ENCODE measurements around the gene PGAP2. TPM values are rescaled to one million over a fixed set of nuclear protein-coding genes. Genes with fewer than 3 reads are reported as not detected.

Gene PGAP2
- total and polyA plus RNA-seq, 2 of the 4 experiments (the other 2 are of a cell fraction) = 10.6 to 31.3 TPM

DNA sequence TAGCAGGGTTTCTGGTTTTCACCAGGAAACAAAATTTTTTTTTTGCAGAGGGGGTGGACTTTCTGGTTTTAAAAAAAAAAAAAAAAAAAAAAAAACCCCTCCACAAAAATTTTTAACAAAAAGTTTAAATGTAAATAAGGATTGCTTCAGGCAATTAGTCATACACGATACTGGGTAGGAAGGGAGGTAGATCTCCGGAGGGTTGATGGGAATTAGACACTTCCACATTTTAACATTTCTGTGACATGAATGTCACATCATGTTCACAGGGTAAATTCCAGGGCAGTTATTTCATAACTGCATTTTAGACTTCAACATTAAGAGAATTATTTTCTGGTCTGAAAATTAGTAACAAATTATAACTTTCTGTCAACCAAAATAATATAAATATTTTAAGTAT lies 26.9 kb upstream of the PGAP2 start:
- Histone ChIP-seq H3K18ac (ENCODE audit: low read depth, low read length) (no peak overlapping the region), H3K23ac (ENCODE audit: low read depth, low read length) (no peak overlapping the region), H3K79me1 (ENCODE audit: low read depth in 1 of 2, low read length in 2 of 2) (peaks cover 15 to 38% of the 10 kb centered on the region in 2 experiments), H2AK9ac (replicated peaks; ENCODE audit: low read depth, low read length, poor library complexity) (no peak overlapping the region), H3K56ac (ENCODE audit: extremely low read depth, insufficient read depth, low read length) (no peak overlapping the region), H2BK15ac (ENCODE audit: low read depth, low read length) (no peak overlapping the region), H4K5ac (ENCODE audit: low read depth, low read length) (no peak overlapping the region), H3K4me1 (ENCODE audit: control insufficient read depth, insufficient read depth, low read length) (peaks cover 11% of the 10 kb centered on the region), H2BK5ac (ENCODE audit: low read depth, low read length, poor library complexity, severe bottlenecking) (peak overlapping the region; percentile 2), H3K4me2 (ENCODE audit: low read depth, low read length) (no peak overlapping the region; the same call in 1 of the 2 replicates), H4K91ac (ENCODE audit: insufficient read depth, low read depth, low read length) (no peak overlapping the region), H3K4me3 (ENCODE audit: insufficient read depth, low read depth, low read length) (no peak overlapping the region), H4K8ac (ENCODE audit: low read depth in 2 of 2, low read length in 2 of 2) (no peak overlapping the region), H3K14ac (replicated peaks; ENCODE audit: low read depth, low read length) (no peak overlapping the region), H3K9me3 (ENCODE audit: control insufficient read depth, insufficient read depth, low read length) (no peaks in the 10 kb centered on the region), H3K27me3 (ENCODE audit: control insufficient read depth, insufficient read depth, low read length) (no peaks in the 10 kb centered on the region), H2BK120ac (ENCODE audit: low read depth, low read length) (no peak overlapping the region), H2AFZ (replicated peaks; ENCODE audit: low read length, poor library complexity) (no peak overlapping the region), H3K36me3 (ENCODE audit: control insufficient read depth, insufficient read depth, low read length) (peaks cover 28% of the 10 kb centered on the region), H3K9me1 (ENCODE audit: insufficient read depth, low read length) (no peaks in the 10 kb centered on the region; the same call in 1 of the 2 replicates), H4K20me1 (ENCODE audit: insufficient read depth, low read length) (peaks cover 47% of the 10 kb centered on the region), H3K27ac (ENCODE audit: insufficient read depth, low read length) (no peak overlapping the region), H2BK20ac (ENCODE audit: low read depth, low read length) (no peak overlapping the region), H3K4ac (ENCODE audit: low read depth, low read length) (no peak overlapping the region), H2AK5ac (ENCODE audit: low read depth, low read length) (no peak overlapping the region), H3K9ac (ENCODE audit: low read depth, low read length) (no peak overlapping the region)
- TF ChIP-seq FOS (IDR thresholded peaks at IDR 0.05; ENCODE audit: low read depth, low read length) (0 out of 2 replicates have a peak, but pooled peaks have one; percentile 7), RAD21 (IDR thresholded peaks at IDR 0.05; ENCODE audit: low read length) (no peak), CEBPB (IDR thresholded peaks at IDR 0.05; ENCODE audit: low read depth, low read length) (peak; percentile 70)
- WGBS, 2 experiments (ENCODE audit: extremely low coverage in 2 of 2, insufficient read length in 1 of 2) = no CpG with 5 or more reads among the region's 2 CpGs
- in situ Hi-C loops (cut with MboI; ENCODE audit: low sequenced_read_pairs) = no loop called here
- ATAC-seq (ENCODE audit: low read depth) (peak; percentile 70), DNase-seq (peak; percentile 55)
- intact Hi-C loops (cut with micrococcal nuclease) = loop anchor here (10.0 kb wide), 1 partner anchor 293 kb away; no protein-coding TSS in a partner anchor
- CTCF ChIA-PET = interaction anchor here (0.7 kb wide), 1 partner anchor 98 kb away, joined by 3 read pairs; no protein-coding TSS in a partner anchor
- dilution Hi-C loops (cut with HindIII; ENCODE audit: low sequenced_read_pairs, unreplicated experiment) = no loop called here
- POLR2A ChIA-PET (ENCODE audit: unreplicated experiment) = no interaction called here
- no TSS peak for BruUV-seq (replicated peaks)
